ENCODE data around the gene SENP7. TPM values are rescaled to one million over a fixed set of nuclear protein-coding genes. Genes with fewer than 3 reads are reported as not detected.
A peak's percentile ranks its signal among the peaks of the same experiment; 100 is the strongest.

Gene SENP7
- total RNA-seq, 4 donors from 2014 or later, result 13.5 to 44.6 (median 20.2) TPM

- Histone ChIP-seq H3K4me1 (no peaks in the 10 kb centered on the region), H3K27ac (no peak overlapping the region), H3K4me3 (no peak overlapping the region), H3K27me3 (no peaks in the 10 kb centered on the region), H3K36me3 (no peaks in the 10 kb centered on the region), H3K9me3 (no peaks in the 10 kb centered on the region)
- no peak for DNase-seq
- TF ChIP-seq CTCF (IDR thresholded peaks at IDR 0.05) (no peak), POLR2A (IDR thresholded peaks at IDR 0.05) (no peak)
Measured at GRCh38 chr3:101529816-101530685, 17.0 kb upstream of the SENP7 start.

GRCh38 chr3:101527906-101528305 lies 14.9 kb upstream of the SENP7 start:
- no peak for DNase-seq
- no peaks in the 10 kb centered on the region for H3K27me3 ChIP-seq
- no peak overlapping the region for H3K27ac ChIP-seq
- no peak overlapping the region for H3K4me3 ChIP-seq
- no peaks in the 10 kb centered on the region for H3K9me3 ChIP-seq
- H3K4me1 ChIP-seq, result no peaks in the 10 kb centered on the region
- no peak for TF ChIP-seq CTCF (IDR thresholded peaks at IDR 0.05)
- no peaks in the 10 kb centered on the region for H3K36me3 ChIP-seq

GRCh38 chr3:101527441-101527840 lies 14.4 kb upstream of the SENP7 start:
- TF ChIP-seq POLR2A (IDR thresholded peaks at IDR 0.05) (no peak), CTCF (IDR thresholded peaks at IDR 0.05) (no peak)
- DNase-seq, result no peak

GRCh38 chr3:101521211-101521701 lies 8.2 kb upstream of the SENP7 start:
- Histone ChIP-seq H3K27me3 (no peaks in the 10 kb centered on the region), H3K4me3 (no peak overlapping the region), H3K36me3 (no peaks in the 10 kb centered on the region), H3K27ac (peak overlapping the region in 1 of 4 donors; percentile 50), H3K9me3 (no peaks in the 10 kb centered on the region), H3K4me1 (no peaks in the 10 kb centered on the region)
- TF ChIP-seq CTCF (IDR thresholded peaks at IDR 0.05) (no peak), POLR2A (IDR thresholded peaks at IDR 0.05) (no peak)
- no peak for DNase-seq

More at GRCh38 chr3:101527441-101527840, 14.4 kb upstream of the SENP7 start:
- Histone ChIP-seq H3K9me3 (no peaks in the 10 kb centered on the region), H3K27ac (no peak overlapping the region), H3K4me3 (no peak overlapping the region), H3K4me1 (no peaks in the 10 kb centered on the region), H3K36me3 (no peaks in the 10 kb centered on the region), H3K27me3 (no peaks in the 10 kb centered on the region)

GRCh38 chr3:101519685-101520365 lies 6.8 kb upstream of the SENP7 start:
- H3K9me3 ChIP-seq, result no peaks in the 10 kb centered on the region
- peak overlapping the region in 1 of 4 donors; percentile 7 for H3K27ac ChIP-seq
- no peak for TF ChIP-seq POLR2A (IDR thresholded peaks at IDR 0.05)
- TF ChIP-seq CTCF (IDR thresholded peaks at IDR 0.05), result no peak
- H3K4me1 ChIP-seq, result no peaks in the 10 kb centered on the region
- H3K4me3 ChIP-seq, result no peak overlapping the region
- H3K36me3 ChIP-seq, result no peaks in the 10 kb centered on the region
- H3K27me3 ChIP-seq, result no peaks in the 10 kb centered on the region
- peak in 1 of 3 donors; percentile 53 for DNase-seq

Data from Peyer's patch (tissue), 4 donors.